GM23248 (cell line): ENCODE measurements around the gene NDC80.

ENCODE experiments used
- EZH2 ChIP-seq: fragments of 200-600 bp; sonication (generic); IDR thresholded peaks from 2 replicates; pipeline ENCODE4 v1.6.1; 2018; ENCODE audit warnings: antibody characterized with exemption, mild to moderate bottlenecking; ENCODE audit not compliant: insufficient read depth, poor library complexity, severe bottlenecking
- EZH2phosphoT487 ChIP-seq: fragments of 200-600 bp; sonication (generic); IDR thresholded peaks from 2 replicates; pipeline ENCODE4 v1.6.1; 2018; ENCODE audit warnings: antibody characterized with exemption, moderate library complexity, mild to moderate bottlenecking, low read depth; ENCODE audit not compliant: insufficient read depth

DNA sequence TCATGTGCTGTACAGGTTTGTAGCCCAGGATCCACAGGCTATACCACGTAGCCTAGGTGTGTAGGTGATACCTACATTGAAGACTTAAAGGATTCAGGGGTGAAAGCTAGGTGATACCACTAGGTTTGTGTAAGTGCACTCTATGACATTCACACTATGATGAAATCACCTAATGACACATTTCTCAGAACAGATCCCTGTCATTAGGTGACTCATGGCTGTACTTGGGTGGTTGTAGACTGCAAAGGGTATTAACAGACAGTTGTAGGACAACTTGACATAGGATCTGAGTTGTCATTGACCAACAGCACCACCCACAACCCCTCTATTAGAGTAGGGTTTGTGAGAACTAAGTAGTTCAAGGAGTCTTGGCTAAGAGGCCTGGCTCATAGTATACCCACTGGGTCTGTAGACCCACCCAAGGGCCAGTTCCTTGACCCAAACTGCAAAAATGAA lies 56.5 kb downstream of the NDC80 start:
- TF ChIP-seq EZH2 (no peak), EZH2phosphoT487 (no peak)
